IPS DF 19.7 (cell line): Measurements from ENCODE around the gene INSM1.

Experiments
- DNase-seq: peaks from one replicate; pipeline ENCODE4 v3.0.0-alpha.2; 2013; ENCODE audit warnings: low read depth, low spot score

Gene INSM1

GRCh38 chr20:20393207-20394120 lies 25.6 kb downstream of the INSM1 start:
- no peak for DNase-seq

- no peak for DNase-seq
Observed at GRCh38 chr20:20395087-20395486, 27.2 kb downstream of the INSM1 start.

GRCh38 chr20:20395903-20396568 lies 28.1 kb downstream of the INSM1 start:
- DNase-seq = no peak

GRCh38 chr20:20396794-20397193 lies 28.9 kb downstream of the INSM1 start:
- DNase-seq = no peak

GRCh38 chr20:20398123-20398522 lies 30.2 kb downstream of the INSM1 start:
- no peak for DNase-seq

GRCh38 chr20:20399531-20400500 lies 31.9 kb downstream of the INSM1 start:
- DNase-seq = no peak

- DNase-seq = no peak
Observed at GRCh38 chr20:20401991-20402390, 34.1 kb downstream of the INSM1 start.

GRCh38 chr20:20404633-20405032 lies 36.7 kb downstream of the INSM1 start:
- no peak for DNase-seq

- no peak for DNase-seq
Observed at GRCh38 chr20:20405623-20406022, 37.7 kb downstream of the INSM1 start.

GRCh38 chr20:20406306-20406705 lies 38.4 kb downstream of the INSM1 start:
- DNase-seq = no peak

- no peak for DNase-seq
Observed at GRCh38 chr20:20407891-20408805, 40.2 kb downstream of the INSM1 start.

- DNase-seq = no peak
Observed at GRCh38 chr20:20409331-20409730, 41.4 kb downstream of the INSM1 start.

- DNase-seq = peak; percentile 15
Observed at GRCh38 chr20:20410678-20411077, 42.8 kb downstream of the INSM1 start.

- no peak for DNase-seq
Observed at GRCh38 chr20:20411402-20411801, 43.5 kb downstream of the INSM1 start.

GRCh38 chr20:20411836-20412235 lies 43.9 kb downstream of the INSM1 start:
- no peak for DNase-seq

GRCh38 chr20:20412750-20413149 lies 44.8 kb downstream of the INSM1 start:
- no peak for DNase-seq

- DNase-seq = no peak
Observed at GRCh38 chr20:20413810-20414281, 45.9 kb downstream of the INSM1 start.

- no peak for DNase-seq
Observed at GRCh38 chr20:20414640-20415220, 46.8 kb downstream of the INSM1 start.

GRCh38 chr20:20415321-20415720 lies 47.4 kb downstream of the INSM1 start:
- no peak for DNase-seq
